ENCODE data around the gene TNIK.

The TNIK gene

DNA sequence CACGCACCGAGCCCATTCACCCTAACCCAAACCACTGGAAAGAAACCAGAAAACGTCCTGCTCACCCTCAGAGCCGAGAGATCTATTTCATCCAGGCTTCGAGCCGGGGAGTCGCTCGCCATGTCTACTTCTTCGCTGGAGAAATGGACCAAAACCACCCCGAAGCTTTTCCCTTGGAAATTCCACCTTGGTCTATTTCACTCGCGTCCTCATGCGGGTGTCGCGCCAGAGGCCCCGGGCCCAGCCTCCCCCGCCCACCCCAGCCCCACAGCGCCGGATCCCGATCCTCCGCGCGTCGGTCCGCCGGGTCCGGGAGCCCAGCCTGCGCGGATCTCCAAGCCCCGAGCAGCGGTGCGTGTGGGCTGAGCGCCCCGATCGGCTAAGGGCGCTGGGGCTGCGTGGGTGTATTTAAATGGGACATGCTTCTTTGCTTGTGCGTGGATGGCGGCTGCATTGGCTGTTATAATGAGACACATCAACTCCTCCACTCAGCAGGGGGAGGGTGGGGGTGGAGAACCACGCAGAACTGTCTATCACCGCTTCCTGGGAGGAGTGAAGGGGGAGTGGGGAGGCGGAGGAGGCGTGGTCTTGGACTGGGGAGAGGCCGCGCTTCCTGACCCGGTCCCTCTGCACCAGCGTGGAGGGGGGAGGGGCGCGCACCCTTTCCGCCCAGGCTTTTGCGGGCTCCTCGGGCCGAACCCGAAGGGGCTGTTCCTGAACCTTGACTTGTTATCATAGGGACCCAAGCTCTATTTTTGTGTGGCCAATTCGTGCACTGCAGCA, at the start of gene TNIK:
Gene TNIK, minus strand, starts transcription at position 464 of the 783 bp plus-strand sequence. Its CDS starts 342 bp downstream, at position 122.
- DNase-seq (peak; percentile 92), ATAC-seq (peak; percentile 84)
- H3K27ac Mint-ChIP-seq = peak within 1 kb of the TSS; percentile 81
- H3K4me3 Mint-ChIP-seq = peak within 1 kb of the TSS; percentile 95
- no peaks in the 10 kb centered on the region for H3K27me3 Mint-ChIP-seq
- no peaks in the 10 kb centered on the region for H3K9me3 Mint-ChIP-seq
- H3K36me3 Mint-ChIP-seq (ENCODE audit: low read depth) = no peaks in the 10 kb centered on the region
- H3K4me1 Mint-ChIP-seq = peaks cover 50% of the 10 kb centered on the region

DNA sequence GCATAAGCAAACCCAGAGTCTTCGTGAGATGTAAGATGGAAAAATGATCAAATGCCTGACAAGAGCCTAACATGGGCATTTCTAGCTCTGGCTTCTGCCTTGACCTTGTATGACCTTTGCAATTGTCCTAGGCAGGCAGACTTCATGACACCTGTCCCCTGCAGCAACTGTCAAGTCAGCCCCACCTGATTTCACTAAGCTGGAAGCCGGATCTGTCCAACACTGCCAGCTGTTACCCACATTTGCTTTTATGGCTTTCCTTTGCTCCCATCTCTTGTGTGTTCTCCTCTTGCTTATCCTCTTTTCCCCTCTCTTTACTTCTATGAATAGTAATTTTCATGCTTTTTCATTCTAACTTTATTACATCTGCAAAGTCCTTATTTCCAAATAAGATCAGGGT, 48.5 kb upstream of the TNIK start:
- Mint-ChIP-seq H3K27ac (no peak overlapping the region), H3K9me3 (no peaks in the 10 kb centered on the region), H3K27me3 (no peaks in the 10 kb centered on the region), H3K4me1 (peaks cover 3% of the 10 kb centered on the region), H3K4me3 (no peak overlapping the region), H3K36me3 (ENCODE audit: low read depth) (no peaks in the 10 kb centered on the region)
- DNase-seq = no peak
- ATAC-seq = no peak

DNA sequence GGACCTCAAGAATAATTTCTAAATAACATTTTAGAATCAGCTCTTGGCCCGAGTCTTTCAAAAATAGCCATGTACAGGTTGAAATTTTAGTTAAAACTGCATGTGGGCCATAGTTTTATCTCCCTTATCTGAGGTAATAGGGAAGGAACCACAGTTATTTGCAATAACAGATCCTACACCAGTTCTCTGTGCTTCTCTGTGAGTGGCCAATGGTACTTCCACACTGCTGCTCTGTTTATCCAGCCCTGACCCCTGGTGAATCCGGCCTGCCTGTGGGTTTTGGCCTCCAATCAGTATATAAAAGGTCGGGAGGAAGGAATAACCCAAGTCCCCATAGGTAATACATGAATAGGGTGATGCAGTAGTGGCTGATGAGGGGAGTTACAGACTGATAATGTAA, 48.0 kb upstream of the TNIK start:
- no peaks in the 10 kb centered on the region for H3K36me3 Mint-ChIP-seq (ENCODE audit: low read depth)
- DNase-seq = no peak
- no peaks in the 10 kb centered on the region for H3K9me3 Mint-ChIP-seq
- no peak overlapping the region for H3K27ac Mint-ChIP-seq
- peaks cover 3% of the 10 kb centered on the region for H3K4me1 Mint-ChIP-seq
- ATAC-seq = no peak
- H3K4me3 Mint-ChIP-seq = no peak overlapping the region
- H3K27me3 Mint-ChIP-seq = no peaks in the 10 kb centered on the region

GRCh38 chr3:171506743-171507319, 46.6 kb upstream of the TNIK start:
- Mint-ChIP-seq H3K4me1 (peaks cover 3% of the 10 kb centered on the region), H3K9me3 (no peaks in the 10 kb centered on the region), H3K36me3 (ENCODE audit: low read depth) (no peaks in the 10 kb centered on the region), H3K4me3 (no peak overlapping the region), H3K27me3 (no peaks in the 10 kb centered on the region), H3K27ac (no peak overlapping the region)
- ATAC-seq (no peak), DNase-seq (no peak)

DNA sequence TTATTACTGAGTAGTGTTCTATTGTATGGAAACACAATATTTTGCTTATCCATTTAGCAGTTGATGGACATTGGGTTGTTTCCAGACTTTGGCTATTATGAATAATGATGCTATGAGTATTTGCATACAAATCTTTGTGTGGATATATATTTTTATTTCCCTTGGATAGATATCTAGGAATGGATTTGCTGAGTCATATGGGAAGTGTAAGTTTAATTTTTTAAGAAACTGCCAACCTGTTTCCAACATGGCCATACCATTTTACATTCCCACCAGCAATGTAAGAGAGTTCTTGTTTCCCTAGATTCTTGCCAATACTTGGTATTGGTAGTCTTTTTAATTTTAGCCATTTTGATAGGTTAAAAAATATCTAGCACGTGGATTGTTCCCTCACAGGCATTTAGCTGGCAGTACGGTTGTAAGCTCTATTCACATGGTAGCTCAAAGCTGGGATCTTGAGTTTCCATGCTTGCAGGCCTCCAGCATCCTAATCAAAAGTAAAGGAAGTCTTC, 45.7 kb upstream of the TNIK start:
- no peak for DNase-seq
- Mint-ChIP-seq H3K27ac (no peak overlapping the region), H3K27me3 (no peaks in the 10 kb centered on the region), H3K4me3 (no peak overlapping the region), H3K36me3 (ENCODE audit: low read depth) (no peaks in the 10 kb centered on the region), H3K9me3 (no peaks in the 10 kb centered on the region), H3K4me1 (peaks cover 3% of the 10 kb centered on the region)
- no peak for ATAC-seq

- Mint-ChIP-seq H3K9me3 (no peaks in the 10 kb centered on the region), H3K4me1 (peaks cover 6% of the 10 kb centered on the region), H3K4me3 (no peak overlapping the region), H3K27me3 (no peaks in the 10 kb centered on the region), H3K36me3 (ENCODE audit: low read depth) (no peaks in the 10 kb centered on the region), H3K27ac (no peak overlapping the region)
- ATAC-seq (no peak), DNase-seq (no peak)
Measured at GRCh38 chr3:171504376-171504775, 44.2 kb upstream of the TNIK start.

GRCh38 chr3:171503817-171504216, 43.6 kb upstream of the TNIK start:
- DNase-seq (no peak), ATAC-seq (no peak)
- no peaks in the 10 kb centered on the region for H3K27me3 Mint-ChIP-seq
- H3K9me3 Mint-ChIP-seq = no peaks in the 10 kb centered on the region
- no peak overlapping the region for H3K27ac Mint-ChIP-seq
- H3K4me3 Mint-ChIP-seq = no peak overlapping the region
- H3K4me1 Mint-ChIP-seq = peaks cover 6% of the 10 kb centered on the region
- H3K36me3 Mint-ChIP-seq (ENCODE audit: low read depth) = no peaks in the 10 kb centered on the region

- Mint-ChIP-seq H3K9me3 (no peaks in the 10 kb centered on the region), H3K27ac (no peak overlapping the region)
- no peak for ATAC-seq
Measured at GRCh38 chr3:171498921-171499320, 38.7 kb upstream of the TNIK start.

GRCh38 chr3:171497468-171497867, 37.3 kb upstream of the TNIK start:
- Mint-ChIP-seq H3K4me3 (no peak overlapping the region), H3K9me3 (no peaks in the 10 kb centered on the region), H3K27me3 (no peaks in the 10 kb centered on the region), H3K27ac (no peak overlapping the region), H3K36me3 (ENCODE audit: low read depth) (no peaks in the 10 kb centered on the region), H3K4me1 (peaks cover 23% of the 10 kb centered on the region)
- DNase-seq (no peak), ATAC-seq (no peak)

More at GRCh38 chr3:171498921-171499320, 38.7 kb upstream of the TNIK start:
- DNase-seq = no peak
- no peaks in the 10 kb centered on the region for H3K27me3 Mint-ChIP-seq
- H3K4me3 Mint-ChIP-seq = no peak overlapping the region
- H3K4me1 Mint-ChIP-seq = peaks cover 12% of the 10 kb centered on the region
- no peaks in the 10 kb centered on the region for H3K36me3 Mint-ChIP-seq (ENCODE audit: low read depth)

- DNase-seq (no peak), ATAC-seq (no peak)
- Mint-ChIP-seq H3K27ac (no peak overlapping the region), H3K4me3 (no peak overlapping the region), H3K9me3 (no peaks in the 10 kb centered on the region), H3K4me1 (peaks cover 37% of the 10 kb centered on the region), H3K27me3 (no peaks in the 10 kb centered on the region), H3K36me3 (ENCODE audit: low read depth) (no peaks in the 10 kb centered on the region)
Measured at GRCh38 chr3:171495413-171495812, 35.2 kb upstream of the TNIK start.

DNA sequence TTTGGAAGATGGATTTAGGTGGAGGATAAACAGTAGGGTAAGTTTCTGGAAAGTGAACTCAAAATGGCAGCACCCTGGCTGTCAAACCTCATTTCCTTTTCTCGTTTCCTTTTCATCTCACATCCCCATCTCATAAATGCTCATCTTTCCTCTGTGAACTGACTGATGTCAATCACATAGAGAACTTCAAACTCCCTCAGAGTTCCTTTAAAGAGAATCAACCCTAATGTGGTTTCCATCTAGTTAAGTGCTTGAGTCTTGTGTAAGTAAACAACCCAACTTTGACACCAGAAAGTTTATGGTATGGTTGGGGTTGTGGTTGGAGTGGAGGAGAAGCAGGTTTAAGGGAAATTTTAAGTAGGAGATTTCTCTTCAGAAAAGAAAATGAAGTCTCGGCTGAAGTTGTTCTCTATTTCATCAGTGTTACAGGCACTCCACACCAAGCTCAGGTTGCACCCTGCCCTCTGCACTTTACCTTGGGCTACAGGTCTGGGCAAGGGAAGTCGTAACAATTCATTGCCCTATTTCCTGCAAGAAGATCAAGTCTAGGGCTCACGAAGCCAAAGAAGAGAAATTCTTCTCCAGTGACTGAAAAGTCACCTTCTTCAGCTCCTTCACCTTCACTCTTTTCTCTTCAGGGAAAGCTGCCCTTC, 34.4 kb upstream of the TNIK start:
- Mint-ChIP-seq H3K4me1 (peaks cover 39% of the 10 kb centered on the region), H3K4me3 (no peak overlapping the region), H3K9me3 (no peaks in the 10 kb centered on the region), H3K36me3 (ENCODE audit: low read depth) (no peaks in the 10 kb centered on the region), H3K27ac (peak overlapping the region; percentile 16), H3K27me3 (no peaks in the 10 kb centered on the region)
- DNase-seq = no peak
- peak; percentile 24 for ATAC-seq

- Mint-ChIP-seq H3K27ac (peak overlapping the region; percentile 50), H3K27me3 (no peaks in the 10 kb centered on the region), H3K36me3 (ENCODE audit: low read depth) (no peaks in the 10 kb centered on the region), H3K9me3 (no peaks in the 10 kb centered on the region), H3K4me3 (peak overlapping the region; percentile 45), H3K4me1 (peaks cover 37% of the 10 kb centered on the region)
- ATAC-seq = no peak
- DNase-seq = no peak
Measured at GRCh38 chr3:171491361-171491760, 31.2 kb upstream of the TNIK start.

DNA sequence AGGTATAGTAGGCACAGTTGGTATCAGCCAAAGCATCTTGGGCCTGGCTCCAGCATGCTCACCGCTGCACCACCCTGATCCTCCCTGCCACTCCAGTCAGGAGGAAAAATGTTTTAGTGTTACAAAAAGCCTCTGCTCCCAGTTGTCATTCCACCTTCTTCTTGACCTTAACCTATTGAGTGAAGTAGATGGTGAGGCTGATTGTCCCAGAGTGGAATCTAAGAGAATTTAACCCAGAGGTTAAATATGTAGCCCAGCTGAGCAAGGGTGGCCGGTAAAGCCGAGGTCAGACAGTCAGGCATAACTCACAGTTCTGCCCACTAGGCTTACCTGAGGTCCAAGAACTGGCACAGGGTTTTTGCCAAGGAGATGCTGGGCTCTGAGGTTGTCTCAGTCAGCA, 30.7 kb upstream of the TNIK start:
- Mint-ChIP-seq H3K27ac (peak overlapping the region; percentile 50), H3K36me3 (ENCODE audit: low read depth) (no peaks in the 10 kb centered on the region), H3K9me3 (no peaks in the 10 kb centered on the region), H3K4me1 (peaks cover 37% of the 10 kb centered on the region), H3K27me3 (no peaks in the 10 kb centered on the region), H3K4me3 (peak overlapping the region; percentile 45)
- DNase-seq (no peak), ATAC-seq (no peak)

DNA sequence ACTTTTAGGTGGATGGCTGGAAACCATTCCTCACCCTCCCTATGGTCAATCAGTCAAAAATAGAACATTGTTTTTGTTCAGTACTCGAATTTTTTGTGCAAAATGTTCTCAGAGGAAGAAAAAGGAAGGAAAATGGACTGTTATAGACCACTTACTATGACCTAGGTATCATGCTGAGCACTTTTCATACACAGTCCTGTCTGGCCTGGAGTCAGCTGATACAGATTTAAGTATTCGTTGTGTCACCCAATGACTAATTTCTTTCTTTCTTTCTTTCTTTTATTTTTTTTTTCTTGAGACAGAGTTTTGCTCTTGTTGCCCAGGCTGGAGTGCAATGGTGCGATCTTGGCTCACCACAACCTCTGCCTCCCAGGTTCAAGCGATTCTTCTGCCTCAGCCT, 29.1 kb upstream of the TNIK start:
- H3K27me3 Mint-ChIP-seq = no peaks in the 10 kb centered on the region
- H3K36me3 Mint-ChIP-seq (ENCODE audit: low read depth) = no peaks in the 10 kb centered on the region
- H3K27ac Mint-ChIP-seq = no peak overlapping the region
- no peak for ATAC-seq
- DNase-seq = no peak
- H3K4me1 Mint-ChIP-seq = peaks cover 33% of the 10 kb centered on the region
- no peaks in the 10 kb centered on the region for H3K9me3 Mint-ChIP-seq
- H3K4me3 Mint-ChIP-seq = no peak overlapping the region

- no peak overlapping the region for H3K4me3 Mint-ChIP-seq
- no peak overlapping the region for H3K27ac Mint-ChIP-seq
- H3K9me3 Mint-ChIP-seq = no peaks in the 10 kb centered on the region
- peaks cover 25% of the 10 kb centered on the region for H3K4me1 Mint-ChIP-seq
- no peaks in the 10 kb centered on the region for H3K36me3 Mint-ChIP-seq (ENCODE audit: low read depth)
- DNase-seq = no peak
- H3K27me3 Mint-ChIP-seq = no peaks in the 10 kb centered on the region
- ATAC-seq = no peak
Measured at GRCh38 chr3:171488479-171488878, 28.3 kb upstream of the TNIK start.
